HG03571 (cell line): Measurements from ENCODE around the gene MTNR1A.

Experiments used
- ATAC-seq: cut with Tn5 transposase; IDR thresholded peaks from one replicate; pipeline ENCODE4 v1.9.1; 2021; ENCODE audit not compliant: unreplicated experiment

MTNR1A gene

DNA sequence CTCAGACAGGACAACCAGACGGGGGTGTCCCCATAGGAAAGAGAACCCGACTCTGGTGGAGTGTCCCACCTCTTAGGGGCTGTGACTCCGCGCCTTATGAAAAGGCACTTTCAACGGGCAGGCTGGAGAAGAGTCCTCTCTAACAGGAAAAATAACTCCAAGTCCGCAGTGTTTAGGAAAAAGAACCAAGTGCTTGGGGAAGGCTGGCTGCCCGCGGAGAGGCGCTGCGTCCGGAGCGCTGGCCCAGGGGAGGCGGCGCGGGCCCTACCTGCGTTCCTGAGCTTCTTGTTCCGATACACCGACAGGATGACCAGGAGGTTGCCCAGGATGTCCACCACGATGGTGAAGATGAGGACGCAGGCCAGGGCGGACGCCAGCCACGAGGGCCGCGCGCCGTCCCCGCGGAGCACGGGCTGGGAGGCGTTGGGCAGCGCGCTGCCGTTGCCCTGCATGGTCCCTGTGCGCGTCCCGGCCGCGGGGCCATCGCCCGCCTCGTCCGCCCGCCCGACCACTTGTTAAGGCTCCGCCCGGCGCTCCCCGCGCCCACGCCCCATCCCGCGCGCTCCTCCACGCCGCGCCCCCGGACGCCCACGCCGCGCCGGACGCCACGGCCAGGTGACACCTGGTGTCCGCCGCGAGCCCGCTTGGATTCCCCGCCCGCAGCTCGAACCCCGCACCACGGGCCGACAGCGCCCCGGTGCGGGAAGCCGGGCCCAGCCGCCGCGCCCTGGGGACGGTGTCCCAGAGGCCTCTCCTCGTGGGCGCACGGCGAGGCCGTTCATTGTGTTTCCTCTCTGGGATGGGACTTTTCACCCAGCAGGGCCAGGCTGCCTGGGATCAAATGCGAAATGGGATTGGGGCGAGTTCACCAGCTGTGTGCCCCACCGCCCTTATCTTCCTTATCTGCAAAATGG lies at the start of gene MTNR1A:
Gene MTNR1A (minus strand): TSS at position 654 of the 914 bp plus-strand sequence. CDS start 202 bp downstream, at position 452.
- no peak for ATAC-seq

DNA sequence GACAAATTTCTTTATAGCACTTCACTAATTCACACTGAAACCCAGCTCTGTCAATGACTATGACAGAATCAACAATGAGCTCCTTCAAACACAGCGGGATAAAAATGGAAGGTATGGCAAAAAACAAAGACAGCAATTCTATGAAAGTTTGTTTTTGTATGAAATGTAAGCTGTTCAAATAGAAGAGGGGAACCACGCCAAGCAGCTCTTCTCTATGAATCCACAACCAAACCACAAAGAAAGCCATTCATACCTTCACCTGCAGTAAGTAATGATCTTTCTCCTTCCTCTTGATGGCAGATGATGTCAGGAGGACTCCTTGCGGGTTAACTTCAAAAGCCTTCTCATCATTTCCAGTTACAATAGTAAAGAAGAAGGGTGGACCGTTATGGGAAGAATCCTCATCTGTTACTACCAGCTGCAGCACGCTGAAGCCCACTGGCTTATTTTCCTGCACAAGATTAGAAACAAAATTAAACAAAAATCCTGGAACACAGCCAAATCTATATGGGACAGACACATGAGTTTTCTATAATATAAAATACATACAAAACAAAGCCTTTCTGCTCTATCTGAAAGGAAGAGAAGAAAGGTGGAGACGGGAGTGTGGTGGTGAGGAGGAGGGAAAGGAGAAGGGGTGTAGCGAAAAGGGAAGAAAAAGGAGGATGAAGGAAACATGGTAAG lies 48.9 kb upstream of the MTNR1A start:
- no peak for ATAC-seq

DNA sequence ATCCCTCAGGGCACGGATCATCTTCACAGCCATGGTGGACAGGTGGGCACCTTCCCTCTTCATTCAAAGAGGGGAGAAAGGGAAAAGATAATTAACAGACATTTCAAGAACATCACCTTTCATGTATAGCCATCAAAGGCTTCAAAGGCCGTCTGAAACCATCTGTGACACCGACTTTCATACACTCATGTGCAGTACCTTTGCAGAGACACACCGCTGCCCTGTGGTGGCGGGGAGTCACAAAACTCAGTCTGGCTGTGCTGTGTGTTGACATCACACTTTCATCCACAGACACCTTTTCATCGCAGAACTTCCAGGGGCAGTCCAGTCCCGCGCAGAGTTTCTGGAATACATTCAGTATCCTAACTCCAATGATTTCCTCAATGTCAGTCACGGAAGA lies 47.6 kb upstream of the MTNR1A start:
- no peak for ATAC-seq

DNA sequence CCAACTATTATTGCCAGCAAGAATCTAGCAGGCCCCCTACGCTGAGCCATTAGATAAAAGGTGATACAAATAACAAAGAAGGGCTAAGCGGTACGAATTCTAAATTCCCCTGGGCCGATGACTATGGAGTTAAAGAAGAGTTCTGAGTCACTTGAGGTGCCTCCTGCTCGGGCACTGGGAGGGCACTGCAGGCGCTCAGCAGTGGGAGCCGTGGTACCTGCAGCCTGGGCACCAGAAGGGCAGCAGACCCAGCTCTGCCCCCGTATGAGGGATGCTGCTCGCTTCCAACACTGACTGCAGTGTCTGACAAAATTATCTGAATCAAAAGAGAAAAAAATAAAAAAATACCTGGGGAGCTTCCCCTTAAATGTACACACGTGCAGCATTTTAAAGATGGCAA lies 44.1 kb upstream of the MTNR1A start:
- ATAC-seq, result no peak

DNA sequence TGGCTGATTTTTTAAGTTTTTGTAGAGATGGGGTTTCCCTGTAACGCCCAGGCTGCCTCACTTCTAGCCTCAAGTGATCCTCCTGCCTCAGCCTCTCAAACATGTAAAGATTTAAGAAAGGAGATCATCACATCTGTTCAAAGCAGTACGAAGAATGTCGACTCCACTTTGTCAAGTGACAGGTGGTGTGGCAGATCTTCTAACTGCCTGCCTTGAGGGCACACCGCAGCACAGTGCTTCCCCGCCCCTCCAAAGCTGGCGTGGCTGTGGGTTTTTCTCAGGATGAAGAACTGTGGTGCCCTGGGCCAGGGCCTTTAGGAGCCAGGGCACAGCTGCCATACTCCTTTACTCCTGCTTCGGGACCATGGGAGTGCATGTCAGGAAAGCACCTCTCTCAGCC lies 43.3 kb upstream of the MTNR1A start:
- ATAC-seq, result no peak

DNA sequence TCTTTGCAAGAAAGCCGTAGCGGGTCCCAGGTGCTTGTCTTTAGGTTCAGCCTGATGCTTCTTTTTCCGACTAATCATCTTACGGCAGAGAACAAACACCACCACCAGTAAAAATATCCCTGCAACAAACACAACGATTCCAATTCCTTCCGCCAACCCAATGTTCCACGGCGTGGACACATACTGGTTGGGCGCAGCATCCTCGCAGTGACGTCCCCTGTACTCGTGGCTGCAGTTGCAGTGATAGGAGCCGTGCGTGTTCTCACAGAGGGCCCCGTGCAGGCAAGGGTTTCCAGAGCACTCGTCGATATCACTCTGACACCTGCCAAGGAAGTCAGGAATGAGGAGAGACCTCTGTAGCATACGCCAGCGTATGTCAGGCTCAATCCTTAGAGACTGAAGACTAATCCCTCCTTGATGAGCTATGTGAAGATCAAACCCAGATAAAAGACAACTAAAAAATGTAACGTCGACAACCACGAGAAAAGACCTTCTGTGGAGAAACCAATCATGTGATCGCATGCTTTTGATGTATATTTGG lies 41.6 kb upstream of the MTNR1A start:
- no peak for ATAC-seq

DNA sequence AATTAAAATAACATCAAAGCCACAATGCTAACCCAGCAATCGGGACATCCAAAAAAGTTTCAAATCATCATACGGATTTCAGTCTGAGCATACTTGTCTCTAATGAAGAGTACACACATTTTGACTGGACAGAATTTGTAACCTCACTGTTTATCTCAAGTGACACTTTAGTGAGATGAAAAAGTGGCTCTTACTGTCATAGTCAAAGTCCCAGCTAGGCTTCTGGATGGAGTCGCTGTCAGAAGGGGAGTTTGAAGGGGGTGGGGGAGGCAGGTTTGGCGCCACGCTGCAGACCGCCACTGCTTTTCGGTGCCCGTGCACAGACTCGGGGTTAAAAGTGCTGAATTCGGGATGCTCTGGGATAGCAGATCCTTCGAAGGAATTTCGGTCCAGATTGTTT lies 41.0 kb upstream of the MTNR1A start:
- ATAC-seq, result no peak

DNA sequence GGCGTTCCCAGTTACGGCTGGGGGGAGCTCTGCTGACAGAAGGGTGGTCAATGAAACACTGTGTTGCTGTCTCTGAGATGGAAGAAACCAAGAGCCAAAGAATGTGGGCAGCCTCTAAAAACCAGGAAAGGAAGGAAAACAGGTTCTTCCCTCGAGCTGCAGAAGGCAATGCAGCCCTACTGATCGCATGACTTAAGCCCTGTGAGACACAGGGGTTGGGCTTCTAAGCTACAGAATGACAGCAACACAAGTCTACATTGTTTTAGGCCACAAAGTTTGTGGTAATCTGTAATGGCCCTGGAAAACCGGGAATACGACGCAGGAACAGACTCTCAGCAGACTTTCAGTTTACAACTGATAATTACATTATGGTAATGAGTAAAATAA lies 38.2 kb upstream of the MTNR1A start:
- ATAC-seq, result no peak

DNA sequence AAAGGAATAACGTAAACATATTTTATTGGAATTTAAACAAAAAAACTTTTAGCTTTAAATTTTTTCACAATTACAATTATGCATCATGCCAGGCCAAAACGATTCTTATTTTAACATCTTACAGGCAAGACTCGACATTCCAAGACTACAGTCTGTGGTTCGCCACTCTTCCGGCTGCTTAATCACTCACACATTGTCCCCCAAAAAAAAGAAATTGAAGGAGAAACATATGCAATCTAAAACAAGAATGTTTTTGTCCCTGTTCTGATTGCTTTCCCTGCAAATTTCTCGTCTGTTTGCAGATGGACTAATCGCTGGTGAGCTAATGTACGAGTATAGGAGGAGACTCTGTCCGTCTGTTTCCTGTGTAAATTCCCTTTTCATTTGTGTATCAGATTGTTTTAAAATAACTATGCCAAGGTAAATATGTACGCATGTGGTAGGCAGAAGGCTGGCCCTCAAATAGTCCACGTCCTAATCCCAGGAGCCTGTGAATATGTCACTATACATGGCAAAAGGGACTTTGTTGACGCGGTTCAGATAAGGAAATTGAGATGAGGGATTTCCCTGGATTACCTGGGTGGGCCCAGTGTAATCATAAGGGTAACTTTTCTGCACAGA lies 37.7 kb upstream of the MTNR1A start:
- no peak for ATAC-seq

DNA sequence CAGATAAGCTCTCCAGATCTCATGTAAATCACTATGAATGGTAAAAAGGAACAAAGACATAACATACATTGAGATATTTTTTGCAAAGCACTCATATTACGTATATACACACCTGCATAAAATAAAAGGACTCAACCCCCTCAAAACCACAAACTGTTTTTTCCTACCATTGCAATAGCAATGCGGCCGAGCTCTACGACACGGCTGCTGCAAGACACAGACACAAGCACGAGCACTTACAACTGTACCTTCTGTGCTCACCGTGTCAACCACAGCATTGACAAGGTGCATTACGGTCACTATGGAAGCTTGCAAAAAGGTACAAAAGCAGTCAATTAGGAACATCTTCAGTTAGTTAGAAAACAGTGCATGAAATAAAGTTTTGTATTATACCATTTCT lies 37.1 kb upstream of the MTNR1A start:
- ATAC-seq, result no peak

DNA sequence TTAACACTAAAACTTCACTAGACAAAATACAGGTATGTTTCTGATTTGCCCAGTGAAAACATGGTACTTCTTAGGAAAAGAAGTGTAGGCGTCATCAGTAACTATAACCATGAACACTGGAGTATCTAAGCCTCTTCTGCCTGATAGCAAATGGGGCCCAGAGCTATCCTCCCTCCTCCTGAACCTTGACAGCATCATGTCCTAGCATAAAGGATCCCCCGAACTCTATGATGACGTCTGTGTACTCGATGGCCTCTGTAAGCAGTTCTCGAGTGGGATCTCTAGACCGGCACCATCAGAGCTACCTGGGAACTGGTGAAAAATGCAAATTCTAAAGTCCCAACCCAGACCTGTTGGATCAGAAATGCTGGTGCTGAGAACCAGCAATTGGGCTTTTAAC lies 36.3 kb upstream of the MTNR1A start:
- ATAC-seq, result no peak

DNA sequence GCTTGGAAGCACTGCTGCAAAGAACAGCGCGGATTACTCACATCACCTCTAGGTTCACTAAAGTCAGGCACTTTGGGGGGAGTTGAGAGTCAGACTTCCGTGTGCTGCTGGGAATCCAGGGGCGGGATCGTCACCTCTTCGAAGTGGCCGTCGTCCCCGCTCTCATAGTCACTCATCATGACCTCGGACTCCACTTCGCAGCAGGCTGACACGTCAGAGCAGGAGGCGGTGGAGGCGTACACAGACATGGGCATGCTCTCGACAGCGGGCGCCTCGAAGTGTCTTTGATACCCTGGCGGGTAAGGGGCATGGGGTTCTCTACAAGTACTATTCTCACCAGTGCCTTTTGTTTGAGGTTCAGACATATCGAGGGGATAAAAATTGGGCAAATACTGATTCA lies 33.1 kb upstream of the MTNR1A start:
- ATAC-seq, result no peak

DNA sequence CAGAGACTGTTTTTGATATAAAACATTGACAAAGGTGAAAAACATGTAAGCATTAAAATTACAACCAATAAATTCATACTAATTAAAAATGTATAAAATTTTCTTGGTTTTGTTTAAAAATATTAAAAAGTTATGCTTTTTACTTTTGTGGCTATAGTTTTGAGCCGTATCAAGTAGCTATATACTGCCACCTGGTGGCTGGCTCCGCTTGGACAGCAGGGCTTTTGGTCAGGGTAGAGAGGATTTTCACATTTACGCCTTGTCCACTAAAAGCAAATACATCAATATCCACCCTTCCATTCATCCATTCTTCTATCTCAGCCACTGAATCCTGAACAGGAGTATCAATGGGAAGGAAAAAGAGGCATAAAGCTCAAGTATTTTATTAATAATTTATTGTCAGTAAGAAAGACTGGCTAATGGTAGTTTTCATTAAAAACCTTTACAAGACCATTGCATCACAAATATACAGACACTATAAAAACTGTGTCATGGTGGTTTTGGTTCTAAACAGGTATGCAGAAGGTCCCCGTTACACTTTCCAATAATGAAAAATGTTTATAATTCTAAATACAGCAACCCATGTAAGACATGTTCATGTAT lies 32.1 kb upstream of the MTNR1A start:
- ATAC-seq, result peak; percentile 81

DNA sequence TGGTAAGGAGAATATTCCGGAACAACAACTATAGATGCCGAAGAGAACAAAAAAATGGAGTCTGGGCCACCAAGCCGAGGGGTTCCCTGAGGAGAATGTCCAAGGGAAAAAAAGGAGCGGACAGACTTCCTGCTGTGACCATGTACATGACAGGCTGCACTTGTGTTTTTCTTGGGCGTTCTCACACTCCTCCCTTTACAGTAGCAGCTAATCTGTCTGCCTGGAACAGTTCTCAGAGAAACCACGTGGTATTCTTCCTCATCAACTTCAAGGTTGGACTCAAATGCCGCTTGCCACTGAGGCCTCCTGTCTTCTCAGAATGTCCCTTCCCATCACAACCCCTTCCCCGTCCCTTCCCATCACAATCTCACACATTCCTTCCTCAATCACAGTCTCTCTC lies 30.8 kb upstream of the MTNR1A start:
- ATAC-seq, result no peak

- ATAC-seq, result no peak
Observed at GRCh38 chr4:186584912-186585311, 29.5 kb upstream of the MTNR1A start.

- ATAC-seq, result no peak
Observed at GRCh38 chr4:186581421-186581820, 26.1 kb upstream of the MTNR1A start.

GRCh38 chr4:186580669-186581068 lies 25.3 kb upstream of the MTNR1A start:
- ATAC-seq, result no peak

DNA sequence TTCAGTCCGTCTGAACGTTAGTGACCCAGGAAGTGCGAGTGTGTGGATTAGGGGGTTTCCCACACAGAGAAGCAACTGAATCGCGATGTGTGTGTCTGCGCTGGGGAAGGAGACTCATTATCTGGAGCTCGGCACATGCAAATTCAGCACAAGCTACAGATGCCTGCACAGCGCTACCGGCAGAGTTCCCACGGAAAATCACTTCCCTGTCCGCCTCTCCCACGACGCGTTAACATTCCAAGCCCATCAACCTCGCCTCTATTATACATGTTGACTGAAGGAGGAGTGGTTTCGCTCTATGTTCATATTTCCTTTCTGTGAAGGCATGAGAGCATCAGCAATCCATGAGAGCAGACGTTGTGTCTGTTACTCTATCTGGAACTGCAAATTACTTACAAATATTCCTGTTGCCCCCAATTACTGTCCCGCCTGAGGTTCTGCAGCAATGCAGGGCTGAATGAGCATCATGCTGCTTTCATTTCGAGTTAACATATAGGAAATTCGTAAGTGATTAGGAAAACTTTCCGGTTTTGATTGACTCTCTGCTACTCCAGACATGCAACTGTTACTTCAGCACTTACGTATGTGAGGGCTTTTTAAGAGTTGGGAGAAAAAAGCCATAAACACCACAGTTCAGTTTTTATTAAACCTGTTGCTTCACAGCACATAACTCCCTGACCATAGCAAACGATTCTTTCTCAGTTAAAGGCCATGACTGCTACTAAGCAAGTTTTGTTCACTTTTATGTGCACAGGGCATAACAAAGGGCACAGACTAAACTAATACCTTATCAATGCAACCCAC lies 15.0 kb upstream of the MTNR1A start:
- no peak for ATAC-seq

DNA sequence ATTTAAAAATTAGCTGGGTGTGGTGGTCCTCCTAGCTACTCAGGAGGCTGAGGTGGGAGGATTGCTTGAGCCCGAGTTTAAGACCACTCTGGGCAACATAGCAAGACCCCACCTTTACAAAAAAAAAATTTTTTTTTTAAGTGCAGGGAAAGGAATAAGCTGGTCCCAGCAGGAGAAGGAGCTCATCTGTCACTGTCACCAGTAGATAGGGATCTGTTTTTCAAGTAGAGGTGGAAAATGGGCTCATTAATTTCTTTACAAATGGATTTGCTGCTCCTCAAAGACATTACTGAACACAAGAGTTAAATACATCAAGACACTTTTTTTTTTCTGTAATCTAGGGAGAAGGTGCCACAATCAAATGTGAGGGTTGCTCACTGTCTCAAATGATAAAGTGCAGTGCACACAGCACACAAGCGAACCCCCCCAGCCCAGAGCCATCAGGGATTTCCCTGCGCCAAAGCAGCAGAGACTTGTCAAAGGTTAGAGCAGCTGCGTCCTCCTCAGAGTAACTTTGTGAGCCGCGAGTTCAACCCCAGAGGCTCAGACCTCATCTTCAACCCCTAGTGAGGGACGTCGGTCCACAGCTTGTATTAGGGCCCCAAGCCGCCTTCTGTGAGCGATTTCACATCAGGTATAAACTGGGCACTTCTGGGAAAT lies 14.3 kb upstream of the MTNR1A start:
- ATAC-seq, result no peak

DNA sequence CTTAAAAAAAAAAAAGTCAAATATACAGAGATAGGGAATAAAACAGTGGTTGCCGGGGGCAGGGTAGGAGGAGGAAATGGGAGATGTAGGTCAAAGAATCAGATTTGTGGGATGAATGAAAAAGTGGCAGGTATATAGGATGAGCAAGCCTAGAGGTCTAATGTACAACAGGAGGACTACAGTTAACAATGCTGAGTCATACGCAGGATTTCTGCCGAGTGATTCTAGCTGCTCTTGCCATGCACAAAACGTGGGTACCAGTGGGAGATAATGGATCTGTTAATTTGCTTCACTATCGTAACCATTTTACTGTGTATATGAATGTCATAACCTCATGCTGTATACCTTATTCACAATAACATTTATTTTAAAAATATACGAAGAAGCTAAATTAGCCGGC lies 10.7 kb upstream of the MTNR1A start:
- no peak for ATAC-seq
